Activated B cell treated with CpG ODN at 0.5 μM for 24 hours (primary cell): ENCODE data around the gene LDLRAD3. TPM values are rescaled to one million over a fixed set of nuclear protein-coding genes. Genes with fewer than 3 reads are reported as not detected.

ENCODE experiments used
- ATAC-seq: fragments of 200-7000 bp; cut with Tn5 transposase; one replicate; pipeline ENCODE4 v1.10.0; 2021; ENCODE audit warnings: low read depth, mild to moderate bottlenecking, moderate library complexity
- CTCF ChIA-PET: fragments of 350-600 bp; sonication (Branson Sonifier 250); formaldehyde crosslinking; loops from one replicate; lab custom pipeline; 2021; ENCODE audit warnings: antibody characterized with exemption; lab: Charles Lee
- POLR2A ChIA-PET: fragments of 350-600 bp; sonication (Branson Sonifier 250); formaldehyde crosslinking; loops from one replicate; lab custom pipeline; 2021; ENCODE audit warnings: antibody characterized with exemption; lab: Charles Lee
- DNase-seq: peaks from one replicate; pipeline ENCODE4 v3.0.0; 2022
- H3K27ac Mint-ChIP-seq: one replicate; pipeline ENCODE4 v1.8.0; 2020; ENCODE audit warnings: mixed read lengths
- H3K27me3 Mint-ChIP-seq: one replicate; pipeline ENCODE4 v1.8.0; 2021; ENCODE audit warnings: mixed read lengths
- H3K36me3 Mint-ChIP-seq: one replicate; pipeline ENCODE4 v1.8.0; 2021; ENCODE audit warnings: low read depth, mixed read lengths
- H3K4me1 Mint-ChIP-seq: one replicate; pipeline ENCODE4 v1.8.0; 2021; ENCODE audit warnings: mixed read lengths
- H3K4me3 Mint-ChIP-seq: one replicate; pipeline ENCODE4 v1.8.0; 2020; ENCODE audit warnings: mild to moderate bottlenecking, mixed read lengths
- H3K9me3 Mint-ChIP-seq: one replicate; pipeline ENCODE4 v1.8.0; 2020; ENCODE audit warnings: mixed read lengths
- CTCF ChIP-seq: fragments of 200-600 bp; IDR thresholded peaks from one replicate; pipeline ENCODE4 v1.8.0; 2022; ENCODE audit warnings: antibody characterized with exemption, mild to moderate bottlenecking
- intact Hi-C: fragments of 100-400 bp; cut with micrococcal nuclease; formaldehyde crosslinking; loops from one replicate; pipeline ENCODE4 v1.15.1; 2024
- total RNA-seq: library from RNA; stranded (reverse); gene quantifications from 2 replicates; pipeline ENCODE4 v1.2.3, GENCODE V29; 2022

LDLRAD3 gene
- total RNA-seq, 1 donor from 2014 or later: not detected

GRCh38 chr11:35951680-35952079 lies 7.8 kb downstream of the LDLRAD3 start:
- Mint-ChIP-seq H3K4me3 (no peak overlapping the region), H3K36me3 (no peaks in the 10 kb centered on the region), H3K4me1 (no peaks in the 10 kb centered on the region), H3K27me3 (no peaks in the 10 kb centered on the region), H3K9me3 (no peaks in the 10 kb centered on the region), H3K27ac (no peak overlapping the region)
- ChIA-PET POLR2A (no interaction called here), CTCF (no interaction called here)
- no peak for TF ChIP-seq CTCF
- intact Hi-C loops: no loop called here
- no peak for DNase-seq
- ATAC-seq: no peak

- no peak for TF ChIP-seq CTCF
- ATAC-seq (no peak), DNase-seq (no peak)
- Mint-ChIP-seq H3K4me1 (no peaks in the 10 kb centered on the region), H3K36me3 (no peaks in the 10 kb centered on the region), H3K27ac (no peak overlapping the region), H3K4me3 (no peak overlapping the region), H3K9me3 (no peaks in the 10 kb centered on the region), H3K27me3 (no peaks in the 10 kb centered on the region)
- ChIA-PET POLR2A (no interaction called here), CTCF (no interaction called here)
- intact Hi-C loops: no loop called here
Measured at GRCh38 chr11:35953081-35953760, 9.4 kb downstream of the LDLRAD3 start.

- no peak for TF ChIP-seq CTCF
- Mint-ChIP-seq H3K9me3 (no peaks in the 10 kb centered on the region), H3K4me3 (no peak overlapping the region), H3K27ac (no peak overlapping the region), H3K36me3 (no peaks in the 10 kb centered on the region), H3K27me3 (no peaks in the 10 kb centered on the region), H3K4me1 (no peaks in the 10 kb centered on the region)
- ChIA-PET CTCF (no interaction called here), POLR2A (no interaction called here)
- intact Hi-C loops: no loop called here
- ATAC-seq (no peak), DNase-seq (no peak)
Measured at GRCh38 chr11:35954205-35954604, 10.3 kb downstream of the LDLRAD3 start.

GRCh38 chr11:35955636-35956035 lies 11.8 kb downstream of the LDLRAD3 start:
- no peaks in the 10 kb centered on the region for H3K9me3 Mint-ChIP-seq
- no peak overlapping the region for H3K4me3 Mint-ChIP-seq
- TF ChIP-seq CTCF: no peak
- DNase-seq (no peak), ATAC-seq (no peak)
- no peaks in the 10 kb centered on the region for H3K36me3 Mint-ChIP-seq
- intact Hi-C loops: no loop called here
- no peak overlapping the region for H3K27ac Mint-ChIP-seq
- no peaks in the 10 kb centered on the region for H3K27me3 Mint-ChIP-seq
- no peaks in the 10 kb centered on the region for H3K4me1 Mint-ChIP-seq
- ChIA-PET POLR2A (no interaction called here), CTCF (no interaction called here)

GRCh38 chr11:35962369-35963138 lies 18.7 kb downstream of the LDLRAD3 start:
- TF ChIP-seq CTCF: no peak
- intact Hi-C loops: no loop called here
- CTCF ChIA-PET: no interaction called here
- no peaks in the 10 kb centered on the region for H3K36me3 Mint-ChIP-seq
- H3K4me3 Mint-ChIP-seq: no peak overlapping the region
- no peak for DNase-seq
- no peak for ATAC-seq
- no peak overlapping the region for H3K27ac Mint-ChIP-seq
- POLR2A ChIA-PET: no interaction called here
- H3K9me3 Mint-ChIP-seq: no peaks in the 10 kb centered on the region
- H3K27me3 Mint-ChIP-seq: peaks cover 1% of the 10 kb centered on the region
- no peaks in the 10 kb centered on the region for H3K4me1 Mint-ChIP-seq
